Adrenal gland (tissue), 5 donors: Measurements from ENCODE around the gene PLSCR2.

Experiments
- POLR2A ChIP-seq, 2 donors: fragments of 450-650 bp; IDR thresholded peaks; one replicate each; pipeline ENCODE4 v1.6.1; 2017; ENCODE audit warnings: antibody characterized with exemption in 2 of 2, mild to moderate bottlenecking in 2 of 2, moderate library complexity in 1 of 2
- TF ChIP-seq, protein P1 (sequence below), 6 experiments: fragments of 450-650 bp in 4 of 6; fragments of 200-600 bp in 2 of 6; sonication (generic) in 1 of 6; IDR thresholded peaks; 1 replicate in 5 of 6; 2 replicates in 1 of 6; pipeline versions ENCODE4 v1.5.1 to v1.8.0; 2016 to 2021; ENCODE audit warnings: antibody characterized with exemption in 6 of 6, mild to moderate bottlenecking in 2 of 6, moderate library complexity in 1 of 6
- donor health status: DM: no; HTN: no; CAD: no.

DNA sequence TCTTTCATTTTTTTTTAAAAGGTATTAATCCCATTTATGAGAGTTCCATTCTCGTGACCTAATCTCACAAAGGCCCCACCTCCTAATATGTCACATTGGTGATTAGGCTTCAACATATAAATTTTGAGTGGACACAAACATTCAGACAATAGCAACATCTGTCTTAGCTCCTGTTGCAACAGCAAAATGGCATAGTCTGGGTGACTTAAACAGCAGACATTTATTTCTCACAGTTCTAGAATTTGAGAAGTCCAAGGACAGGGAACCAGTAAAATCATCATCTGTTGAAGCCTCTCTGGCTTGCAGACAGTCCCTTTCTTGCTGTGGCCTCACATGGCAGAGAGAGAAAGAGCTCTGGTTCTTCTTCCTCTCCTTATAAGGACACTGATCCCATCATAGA is 3.2 kb upstream of the PLSCR2 start:
- TF ChIP-seq POLR2A (IDR thresholded peaks at IDR 0.05) = no peak
- TF ChIP-seq, protein P1, sequence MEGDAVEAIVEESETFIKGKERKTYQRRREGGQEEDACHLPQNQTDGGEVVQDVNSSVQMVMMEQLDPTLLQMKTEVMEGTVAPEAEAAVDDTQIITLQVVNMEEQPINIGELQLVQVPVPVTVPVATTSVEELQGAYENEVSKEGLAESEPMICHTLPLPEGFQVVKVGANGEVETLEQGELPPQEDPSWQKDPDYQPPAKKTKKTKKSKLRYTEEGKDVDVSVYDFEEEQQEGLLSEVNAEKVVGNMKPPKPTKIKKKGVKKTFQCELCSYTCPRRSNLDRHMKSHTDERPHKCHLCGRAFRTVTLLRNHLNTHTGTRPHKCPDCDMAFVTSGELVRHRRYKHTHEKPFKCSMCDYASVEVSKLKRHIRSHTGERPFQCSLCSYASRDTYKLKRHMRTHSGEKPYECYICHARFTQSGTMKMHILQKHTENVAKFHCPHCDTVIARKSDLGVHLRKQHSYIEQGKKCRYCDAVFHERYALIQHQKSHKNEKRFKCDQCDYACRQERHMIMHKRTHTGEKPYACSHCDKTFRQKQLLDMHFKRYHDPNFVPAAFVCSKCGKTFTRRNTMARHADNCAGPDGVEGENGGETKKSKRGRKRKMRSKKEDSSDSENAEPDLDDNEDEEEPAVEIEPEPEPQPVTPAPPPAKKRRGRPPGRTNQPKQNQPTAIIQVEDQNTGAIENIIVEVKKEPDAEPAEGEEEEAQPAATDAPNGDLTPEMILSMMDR (IDR thresholded peaks at IDR 0.05) = no peak
